Measurements from ENCODE around the gene MGMT. TPM values are rescaled to one million over a fixed set of nuclear protein-coding genes. Genes with fewer than 3 reads are reported as not detected.

MGMT gene
- total RNA-seq, 1 experiment from 2014 or later, result 21.2 TPM

DNA sequence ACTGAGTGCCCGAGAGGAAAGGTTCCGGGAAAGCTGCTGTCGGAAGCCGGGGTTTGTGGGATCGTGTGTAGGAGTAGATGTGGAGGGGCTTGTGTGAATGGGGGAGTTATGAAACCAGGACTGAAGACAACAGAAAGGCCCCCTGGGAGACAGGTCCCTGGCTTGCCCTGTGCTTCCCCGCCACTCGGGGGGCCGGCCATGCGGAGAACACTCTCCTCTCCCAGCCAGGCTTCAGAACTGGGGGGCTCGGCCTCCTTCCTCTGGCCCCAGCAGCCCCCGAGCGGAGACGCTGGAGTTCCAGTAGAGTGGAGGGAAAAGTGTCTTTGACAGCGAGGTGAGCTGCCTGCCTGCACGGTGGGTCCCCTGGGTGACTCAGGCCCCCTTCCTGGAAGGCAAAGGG, 185.0 kb downstream of the MGMT start:
- Histone ChIP-seq H3K9me3 (ENCODE audit: insufficient read depth, low read depth) (no peaks in the 10 kb centered on the region), H3F3A (ENCODE audit: insufficient read depth, low read depth) (no peaks in the 10 kb centered on the region), H3K9me2 (ENCODE audit: insufficient read depth) (no peaks in the 10 kb centered on the region), H4K20me1 (ENCODE audit: insufficient read depth) (no peaks in the 10 kb centered on the region), H3K27ac (no peak overlapping the region), H3K79me2 (ENCODE audit: low read depth) (no peaks in the 10 kb centered on the region), H3K4me3 (no peak overlapping the region), H3K36me3 (ENCODE audit: low read depth) (no peaks in the 10 kb centered on the region), H3K27me3 (ENCODE audit: insufficient read depth, low read depth) (no peaks in the 10 kb centered on the region), H3K4me2 (no peak overlapping the region), H2AFZ (no peak overlapping the region), H3K4me1 (replicated peaks; ENCODE audit: insufficient read depth) (no peaks in the 10 kb centered on the region)
- BruUV-seq (replicated peaks), result no TSS peak
- CTCF ChIA-PET, result interaction anchor here (0.6 kb wide), 1 partner anchor 135 kb away, joined by 6 read pairs; no protein-coding TSS in a partner anchor
- intact Hi-C loops (cut with micrococcal nuclease; ENCODE audit: unreplicated experiment), result no loop called here
- POLR2A ChIA-PET (ENCODE audit: unreplicated experiment), result no interaction called here
- TF ChIP-seq, protein P1, sequence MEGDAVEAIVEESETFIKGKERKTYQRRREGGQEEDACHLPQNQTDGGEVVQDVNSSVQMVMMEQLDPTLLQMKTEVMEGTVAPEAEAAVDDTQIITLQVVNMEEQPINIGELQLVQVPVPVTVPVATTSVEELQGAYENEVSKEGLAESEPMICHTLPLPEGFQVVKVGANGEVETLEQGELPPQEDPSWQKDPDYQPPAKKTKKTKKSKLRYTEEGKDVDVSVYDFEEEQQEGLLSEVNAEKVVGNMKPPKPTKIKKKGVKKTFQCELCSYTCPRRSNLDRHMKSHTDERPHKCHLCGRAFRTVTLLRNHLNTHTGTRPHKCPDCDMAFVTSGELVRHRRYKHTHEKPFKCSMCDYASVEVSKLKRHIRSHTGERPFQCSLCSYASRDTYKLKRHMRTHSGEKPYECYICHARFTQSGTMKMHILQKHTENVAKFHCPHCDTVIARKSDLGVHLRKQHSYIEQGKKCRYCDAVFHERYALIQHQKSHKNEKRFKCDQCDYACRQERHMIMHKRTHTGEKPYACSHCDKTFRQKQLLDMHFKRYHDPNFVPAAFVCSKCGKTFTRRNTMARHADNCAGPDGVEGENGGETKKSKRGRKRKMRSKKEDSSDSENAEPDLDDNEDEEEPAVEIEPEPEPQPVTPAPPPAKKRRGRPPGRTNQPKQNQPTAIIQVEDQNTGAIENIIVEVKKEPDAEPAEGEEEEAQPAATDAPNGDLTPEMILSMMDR (conservative IDR thresholded peaks at IDR 0.05), result no peak
- TF ChIP-seq EZH2 (IDR thresholded peaks at IDR 0.05; ENCODE audit: low read depth), result no peak
- no peak for DNase-seq

- Histone ChIP-seq H3K9me3 (ENCODE audit: insufficient read depth, low read depth) (no peaks in the 10 kb centered on the region), H3K27me3 (ENCODE audit: insufficient read depth, low read depth) (no peaks in the 10 kb centered on the region), H4K20me1 (ENCODE audit: insufficient read depth) (no peaks in the 10 kb centered on the region), H3K4me1 (replicated peaks; ENCODE audit: insufficient read depth) (no peaks in the 10 kb centered on the region), H3F3A (ENCODE audit: insufficient read depth, low read depth) (no peaks in the 10 kb centered on the region), H3K4me3 (no peak overlapping the region), H2AFZ (no peak overlapping the region), H3K36me3 (ENCODE audit: low read depth) (no peaks in the 10 kb centered on the region), H3K4me2 (no peak overlapping the region), H3K9me2 (ENCODE audit: insufficient read depth) (no peaks in the 10 kb centered on the region), H3K79me2 (ENCODE audit: low read depth) (no peaks in the 10 kb centered on the region), H3K27ac (no peak overlapping the region)
- DNase-seq, result no peak
- CTCF ChIA-PET, result interaction anchor here (0.6 kb wide), 1 partner anchor 136 kb away, joined by 6 read pairs; no protein-coding TSS in a partner anchor
- POLR2A ChIA-PET (ENCODE audit: unreplicated experiment), result no interaction called here
- TF ChIP-seq, protein P1 (conservative IDR thresholded peaks at IDR 0.05), result no peak
- TF ChIP-seq EZH2 (IDR thresholded peaks at IDR 0.05; ENCODE audit: low read depth), result no peak
- intact Hi-C loops (cut with micrococcal nuclease; ENCODE audit: unreplicated experiment), result no loop called here
- BruUV-seq (replicated peaks), result no TSS peak
Measured at GRCh38 chr10:129652521-129653201, 185.6 kb downstream of the MGMT start.

- Histone ChIP-seq H3K36me3 (ENCODE audit: low read depth) (no peaks in the 10 kb centered on the region), H4K20me1 (ENCODE audit: insufficient read depth) (no peaks in the 10 kb centered on the region), H3K9me2 (ENCODE audit: insufficient read depth) (no peaks in the 10 kb centered on the region), H3K4me2 (no peak overlapping the region), H3K4me3 (no peak overlapping the region), H3K4me1 (replicated peaks; ENCODE audit: insufficient read depth) (no peaks in the 10 kb centered on the region), H2AFZ (no peak overlapping the region), H3K79me2 (ENCODE audit: low read depth) (no peaks in the 10 kb centered on the region), H3F3A (ENCODE audit: insufficient read depth, low read depth) (no peaks in the 10 kb centered on the region), H3K9me3 (ENCODE audit: insufficient read depth, low read depth) (no peaks in the 10 kb centered on the region), H3K27me3 (ENCODE audit: insufficient read depth, low read depth) (no peaks in the 10 kb centered on the region), H3K27ac (no peak overlapping the region)
- TF ChIP-seq, protein P1 (conservative IDR thresholded peaks at IDR 0.05), result no peak
- no peak for DNase-seq
- BruUV-seq (replicated peaks), result no TSS peak
- intact Hi-C loops (cut with micrococcal nuclease; ENCODE audit: unreplicated experiment), result no loop called here
- ChIA-PET CTCF (no interaction called here), POLR2A (ENCODE audit: unreplicated experiment) (no interaction called here)
Measured at GRCh38 chr10:129653428-129653827, 186.4 kb downstream of the MGMT start.

All from PC-9 (cell line).